GM21723 (cell line): ENCODE data around the gene ROPN1.

Source experiments
- ATAC-seq: cut with Tn5 transposase; IDR thresholded peaks from one replicate; pipeline ENCODE4 v1.9.1; 2021; ENCODE audit warnings: mild to moderate bottlenecking, moderate library complexity; ENCODE audit not compliant: unreplicated experiment

ROPN1 gene

DNA sequence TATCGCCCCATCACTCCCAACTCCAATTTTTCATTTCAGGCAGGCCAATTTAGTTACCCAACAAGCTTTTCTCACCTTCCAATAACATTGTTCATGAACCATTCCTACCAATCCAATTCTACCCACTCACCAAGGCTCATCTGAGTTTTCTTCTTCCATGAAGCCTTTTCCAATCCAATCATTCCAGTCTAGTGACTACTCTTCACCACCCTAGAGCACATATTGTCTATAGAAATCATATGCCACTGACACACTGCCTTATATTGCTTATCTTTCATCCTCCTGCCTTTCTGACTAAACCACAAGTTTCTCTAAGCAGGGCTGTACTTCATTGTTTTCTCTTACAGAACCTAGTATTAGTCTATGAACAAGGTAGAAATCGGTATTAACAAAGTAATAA lies 42.3 kb downstream of the ROPN1 start:
- ATAC-seq, result no peak

GRCh38 chr3:123948449-123948848 lies 43.5 kb downstream of the ROPN1 start:
- ATAC-seq, result no peak

DNA sequence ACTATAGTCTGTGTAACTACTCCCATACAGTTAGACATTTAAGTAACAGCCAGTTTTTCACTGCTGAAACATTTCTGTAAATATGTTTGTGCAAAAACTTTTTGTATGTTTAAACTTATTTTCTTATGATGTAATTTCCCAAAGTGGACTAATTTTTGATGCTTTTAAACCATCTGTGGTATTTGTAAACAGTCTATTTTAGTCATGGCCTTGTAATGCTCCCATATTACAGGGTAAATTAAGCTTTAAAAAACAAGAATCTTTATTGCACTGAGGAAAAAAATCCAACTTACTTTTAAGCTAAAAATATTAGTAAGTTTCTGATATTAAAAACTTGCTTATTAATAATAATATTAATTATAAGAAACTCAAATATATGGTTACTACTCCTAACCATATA lies 44.4 kb downstream of the ROPN1 start:
- ATAC-seq, result no peak

DNA sequence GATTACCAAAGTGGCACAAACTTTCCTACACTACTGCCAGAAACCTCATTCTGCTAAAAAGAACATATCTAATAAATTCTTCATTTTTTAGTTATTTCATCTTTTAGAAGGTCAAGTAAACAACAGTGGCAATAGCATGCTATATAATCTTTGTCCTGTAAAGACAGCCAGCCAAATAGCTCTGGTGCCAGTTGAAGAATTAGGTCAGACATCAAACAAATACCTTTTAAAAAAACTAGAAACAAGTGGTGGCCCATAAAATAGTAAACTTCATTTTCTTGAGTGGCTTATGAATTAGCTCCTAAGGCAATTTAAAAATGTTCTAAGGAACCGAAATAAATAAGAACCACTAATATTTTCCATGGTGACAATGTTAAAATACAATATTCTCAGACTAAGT lies 50.4 kb downstream of the ROPN1 start:
- ATAC-seq, result no peak

- ATAC-seq, result no peak
These were observed 50.8 kb downstream of the ROPN1 start for GRCh38 chr3:123941121-123941520.

DNA sequence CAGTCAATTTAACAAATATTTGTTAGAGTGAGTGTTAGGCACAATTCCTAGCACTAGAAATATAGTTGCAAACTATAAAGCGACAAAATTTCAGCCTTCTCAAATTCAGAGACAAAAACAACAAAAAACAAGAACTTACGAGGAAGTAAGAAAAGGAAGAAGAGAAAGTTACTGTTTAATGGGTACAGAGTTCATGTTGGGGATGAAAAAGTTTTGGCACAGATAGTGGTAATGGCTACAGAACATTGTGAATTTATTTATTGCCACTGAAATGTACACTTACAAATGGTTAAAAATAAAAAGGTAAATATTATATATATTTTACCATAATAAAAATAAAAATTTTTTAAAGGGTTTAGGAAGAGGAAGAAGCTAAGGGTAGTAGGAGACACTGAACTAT lies 52.2 kb downstream of the ROPN1 start:
- ATAC-seq, result no peak

DNA sequence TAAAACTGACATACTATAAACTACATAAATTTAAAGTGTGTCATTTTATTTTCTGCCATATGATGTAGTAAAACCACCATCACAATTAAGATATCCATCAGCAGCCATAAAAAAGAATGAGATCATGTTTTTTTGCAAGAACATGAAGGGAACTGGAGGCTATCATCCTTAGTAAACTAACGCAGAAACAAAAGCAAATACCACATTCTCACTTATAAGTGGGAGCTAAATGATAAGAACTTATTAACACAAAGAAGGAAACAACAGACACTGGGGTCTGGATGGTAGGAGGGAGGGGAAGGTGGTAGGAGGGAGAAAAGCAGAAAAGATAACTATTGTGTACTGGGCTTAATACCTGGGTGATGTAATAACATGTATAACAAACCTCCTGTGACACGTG lies 55.5 kb downstream of the ROPN1 start:
- ATAC-seq, result no peak

GRCh38 chr3:123935830-123936229 lies 56.1 kb downstream of the ROPN1 start:
- ATAC-seq, result no peak

DNA sequence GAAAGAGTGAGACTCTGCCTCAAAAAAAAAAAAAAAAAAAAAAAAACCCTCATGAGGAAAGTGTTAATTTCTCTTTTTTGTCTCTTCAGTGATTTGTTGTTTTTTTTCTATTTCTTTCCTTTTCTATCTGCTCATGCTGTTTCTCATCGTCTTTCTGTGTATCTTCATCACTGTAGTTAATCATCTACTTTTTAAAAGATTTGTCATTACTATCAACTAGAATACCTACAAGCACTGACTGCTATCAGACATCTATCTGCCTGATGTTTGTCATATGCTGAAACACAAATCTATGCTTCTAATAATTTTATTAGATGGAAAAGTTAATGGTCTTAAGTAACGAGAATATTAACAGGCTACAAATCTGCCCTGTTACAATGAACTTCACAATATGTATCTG lies 57.7 kb downstream of the ROPN1 start:
- ATAC-seq, result no peak

DNA sequence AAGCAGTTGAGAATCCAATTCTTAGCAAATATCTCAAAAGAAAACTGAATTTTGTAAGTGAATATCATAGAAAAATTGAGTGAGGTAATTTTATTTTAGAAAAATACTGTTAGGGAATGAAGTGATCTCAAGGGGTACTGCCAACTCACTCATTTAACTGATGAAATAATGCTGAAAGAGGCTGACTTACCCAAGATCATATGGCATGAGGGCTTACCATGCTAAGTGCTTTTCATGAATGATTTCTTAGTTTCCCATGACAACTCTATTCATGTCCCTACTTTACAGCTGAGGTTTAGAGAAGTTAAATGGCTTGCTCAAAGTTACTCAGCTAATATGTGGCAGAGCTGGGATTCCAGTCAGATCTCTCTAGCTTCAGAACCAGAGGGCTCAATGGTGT lies 61.5 kb downstream of the ROPN1 start:
- ATAC-seq, result no peak

DNA sequence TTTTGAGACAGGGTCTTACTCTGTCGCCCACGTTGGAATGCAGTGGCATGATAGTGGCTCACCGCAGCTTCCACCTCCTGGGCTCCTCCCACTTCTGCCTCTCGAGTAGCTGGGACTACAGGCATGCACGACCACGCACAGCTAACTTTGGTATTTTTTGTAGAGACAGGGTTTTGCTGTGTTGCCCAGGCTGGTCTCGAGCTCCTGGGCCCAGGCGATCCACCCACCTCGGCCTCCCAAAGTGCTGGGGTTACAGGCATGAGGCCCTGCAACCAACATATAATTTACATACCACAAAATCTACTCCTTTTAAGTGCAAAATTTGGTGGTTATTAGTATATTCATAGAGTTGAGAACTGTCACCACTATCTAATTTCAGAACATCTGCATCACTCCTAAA lies 62.6 kb downstream of the ROPN1 start:
- no peak for ATAC-seq

DNA sequence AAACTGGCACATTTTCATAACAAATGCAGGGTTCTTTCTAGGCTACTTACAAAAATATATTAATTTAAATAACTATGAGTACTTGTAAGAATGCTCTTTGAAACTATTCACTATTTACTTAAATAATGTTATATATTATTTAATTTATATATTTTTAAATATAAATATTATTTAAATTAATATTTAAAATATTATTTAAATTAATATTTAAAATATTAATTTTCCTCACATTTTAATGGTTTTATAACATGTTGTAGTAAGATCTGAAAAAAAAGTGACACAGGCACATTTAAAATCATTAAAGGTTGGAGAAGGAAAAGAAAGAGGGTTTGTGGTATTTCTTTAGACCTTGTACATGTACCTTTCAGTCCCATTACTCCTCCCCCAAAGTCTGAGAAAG lies 65.5 kb downstream of the ROPN1 start:
- no peak for ATAC-seq

DNA sequence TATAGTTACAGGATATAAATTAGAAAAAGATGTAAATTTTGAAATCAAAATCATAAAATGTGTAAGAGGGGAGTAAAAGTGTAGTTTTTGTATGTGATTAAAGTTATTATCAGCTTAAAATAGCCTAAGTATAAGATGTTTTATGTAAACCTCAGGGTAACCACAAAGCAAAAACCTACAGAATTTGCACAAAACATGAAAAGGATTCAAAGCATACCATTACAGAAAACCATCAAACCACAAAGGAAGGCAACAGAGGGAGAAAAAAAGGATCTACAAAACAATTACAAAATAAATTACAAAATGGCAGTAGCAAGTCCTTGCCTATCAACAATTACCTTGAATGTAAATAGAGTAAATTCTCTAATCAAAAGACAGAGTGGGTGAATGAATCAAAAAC lies 71.1 kb downstream of the ROPN1 start:
- ATAC-seq, result no peak

- no peak for ATAC-seq
These were observed 71.5 kb downstream of the ROPN1 start for GRCh38 chr3:123920383-123920782.

GRCh38 chr3:123919353-123919752 lies 72.6 kb downstream of the ROPN1 start:
- ATAC-seq, result no peak
